22Rv1 (cell line): ENCODE data around the gene RYR2.

ENCODE experiments used
- CTCF ChIP-seq: fragments of 450-650 bp; IDR thresholded peaks from 2 replicates; pipeline ENCODE4 v1.5.1; 2017; ENCODE audit warnings: mild to moderate bottlenecking
- ZFX ChIP-seq: fragments of 450-650 bp; IDR thresholded peaks from 2 replicates; pipeline ENCODE4 v1.6.1; 2017; ENCODE audit warnings: antibody characterized with exemption, borderline replicate concordance

GRCh38 chr1:237384213-237384612, 342.2 kb downstream of the RYR2 start:
- no peak for TF ChIP-seq ZFX
- no peak for TF ChIP-seq CTCF
